HL-60 (cell line): Measurements from ENCODE around the gene PEX26.

ENCODE experiments used
- DNase-seq, 2 experiments: peaks; one replicate each; pipeline ENCODE4 v3.0.0-alpha.2; 2010 to 2020; ENCODE audit warnings: low read depth in 1 of 2, low spot score in 1 of 2
- H3K27ac ChIP-seq: fragments of 250-450 bp; sonication (Bioruptor Pico); replicated peaks from 2 replicates; pipeline ENCODE4 v1.5.1; 2020; ENCODE audit warnings: mild to moderate bottlenecking, moderate library complexity
- H3K27me3 ChIP-seq: fragments of 250-450 bp; sonication (Bioruptor Pico); 2 replicates; pipeline ENCODE4 v1.5.1; 2021; ENCODE audit warnings: mild to moderate bottlenecking, moderate library complexity; ENCODE audit not compliant: insufficient read depth, poor library complexity, severe bottlenecking
- H3K4me3 ChIP-seq: replicated peaks from 2 replicates; pipeline ENCODE4 v1.5.1; 2011; ENCODE audit warnings: mild to moderate bottlenecking, control low read depth, low read length; ENCODE audit not compliant: insufficient read depth
- CTCF ChIP-seq: IDR thresholded peaks from one replicate; pipeline ENCODE4 v1.5.1; 2011; ENCODE audit warnings: low read length, control low read depth, inconsistent platforms; ENCODE audit not compliant: insufficient read depth
- GABPA ChIP-seq: IDR thresholded peaks from 2 replicates; pipeline ENCODE4 v1.6.1; 2012; ENCODE audit warnings: low read depth
- POLR2AphosphoS5 ChIP-seq: IDR thresholded peaks from 2 replicates; pipeline ENCODE4 v1.6.1; 2012; ENCODE audit warnings: low read depth
- SPI1 ChIP-seq: IDR thresholded peaks from 2 replicates; pipeline ENCODE4 v1.6.1; 2012; ENCODE audit warnings: low read depth, mild to moderate bottlenecking, borderline replicate concordance
- TF ChIP-seq, protein P1 (sequence below): IDR thresholded peaks from 2 replicates; pipeline ENCODE4 v1.6.1; 2012; ENCODE audit warnings: low read depth; ENCODE audit not compliant: insufficient replicate concordance

The PEX26 gene

DNA sequence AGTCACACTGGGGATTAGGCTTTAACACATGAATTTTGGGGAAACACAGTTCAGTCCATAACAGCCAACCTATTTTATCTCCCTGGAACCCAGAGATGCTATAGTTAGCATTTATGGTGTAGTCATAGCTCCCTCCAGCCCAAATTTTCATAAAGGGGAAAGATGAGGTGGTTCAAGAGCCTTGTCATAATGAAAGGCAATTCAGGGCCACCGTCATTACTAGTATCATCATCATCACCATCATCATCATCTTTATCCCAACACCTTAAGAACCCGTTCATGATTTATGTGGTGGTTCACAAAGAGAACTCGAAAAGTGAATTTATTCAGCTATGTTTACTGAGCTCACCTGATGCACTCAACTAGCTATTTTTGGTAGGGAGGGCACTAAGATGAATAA lies 30.4 kb downstream of the PEX26 start:
- no peak for DNase-seq
- Histone ChIP-seq H3K27me3 (peaks cover 23% of the 10 kb centered on the region), H3K4me3 (no peak overlapping the region), H3K27ac (no peak overlapping the region)
- TF ChIP-seq GABPA (no peak), SPI1 (no peak), CTCF (no peak), POLR2AphosphoS5 (no peak)
- TF ChIP-seq, protein P1, sequence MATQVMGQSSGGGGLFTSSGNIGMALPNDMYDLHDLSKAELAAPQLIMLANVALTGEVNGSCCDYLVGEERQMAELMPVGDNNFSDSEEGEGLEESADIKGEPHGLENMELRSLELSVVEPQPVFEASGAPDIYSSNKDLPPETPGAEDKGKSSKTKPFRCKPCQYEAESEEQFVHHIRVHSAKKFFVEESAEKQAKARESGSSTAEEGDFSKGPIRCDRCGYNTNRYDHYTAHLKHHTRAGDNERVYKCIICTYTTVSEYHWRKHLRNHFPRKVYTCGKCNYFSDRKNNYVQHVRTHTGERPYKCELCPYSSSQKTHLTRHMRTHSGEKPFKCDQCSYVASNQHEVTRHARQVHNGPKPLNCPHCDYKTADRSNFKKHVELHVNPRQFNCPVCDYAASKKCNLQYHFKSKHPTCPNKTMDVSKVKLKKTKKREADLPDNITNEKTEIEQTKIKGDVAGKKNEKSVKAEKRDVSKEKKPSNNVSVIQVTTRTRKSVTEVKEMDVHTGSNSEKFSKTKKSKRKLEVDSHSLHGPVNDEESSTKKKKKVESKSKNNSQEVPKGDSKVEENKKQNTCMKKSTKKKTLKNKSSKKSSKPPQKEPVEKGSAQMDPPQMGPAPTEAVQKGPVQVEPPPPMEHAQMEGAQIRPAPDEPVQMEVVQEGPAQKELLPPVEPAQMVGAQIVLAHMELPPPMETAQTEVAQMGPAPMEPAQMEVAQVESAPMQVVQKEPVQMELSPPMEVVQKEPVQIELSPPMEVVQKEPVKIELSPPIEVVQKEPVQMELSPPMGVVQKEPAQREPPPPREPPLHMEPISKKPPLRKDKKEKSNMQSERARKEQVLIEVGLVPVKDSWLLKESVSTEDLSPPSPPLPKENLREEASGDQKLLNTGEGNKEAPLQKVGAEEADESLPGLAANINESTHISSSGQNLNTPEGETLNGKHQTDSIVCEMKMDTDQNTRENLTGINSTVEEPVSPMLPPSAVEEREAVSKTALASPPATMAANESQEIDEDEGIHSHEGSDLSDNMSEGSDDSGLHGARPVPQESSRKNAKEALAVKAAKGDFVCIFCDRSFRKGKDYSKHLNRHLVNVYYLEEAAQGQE: no peak

DNA sequence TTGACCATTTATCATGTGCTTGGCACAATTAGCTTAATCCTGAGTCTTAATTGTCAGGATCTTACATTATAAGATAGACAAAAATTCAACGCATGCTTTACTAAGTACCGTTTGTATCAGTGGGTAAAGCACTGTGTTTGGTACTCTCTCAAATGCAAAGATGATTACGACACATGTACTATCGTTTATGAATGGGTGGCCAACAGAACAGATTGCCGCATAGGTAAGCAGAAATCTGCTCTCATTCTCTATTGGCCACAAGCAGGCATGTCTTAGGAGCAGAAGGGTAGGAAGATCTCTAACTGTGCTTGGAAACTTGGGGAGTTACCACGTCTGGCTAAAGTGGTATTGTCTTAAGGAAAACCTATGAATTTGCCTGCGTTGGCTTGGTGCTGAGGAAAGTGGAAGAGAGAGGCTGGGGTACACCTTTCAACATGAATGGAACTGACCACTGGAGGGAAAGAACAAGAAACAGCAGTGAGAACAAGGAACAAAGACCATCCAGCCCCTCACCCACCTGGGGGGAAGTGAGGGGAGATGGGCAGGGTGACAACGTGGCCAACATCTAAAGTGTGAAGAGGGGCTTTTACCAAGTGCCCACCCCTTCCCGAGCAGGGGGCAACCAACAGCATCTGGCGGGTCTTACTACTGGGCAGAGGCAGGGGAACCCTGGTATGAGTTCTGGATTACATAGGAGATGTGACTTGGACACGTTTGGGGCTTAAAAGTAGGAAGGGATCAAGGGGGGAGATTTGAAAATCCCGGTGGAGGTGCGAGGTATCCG lies 31.8 kb downstream of the PEX26 start:
- peaks cover 23% of the 10 kb centered on the region for H3K27me3 ChIP-seq
- TF ChIP-seq, protein P1: no peak
- TF ChIP-seq GABPA (no peak), POLR2AphosphoS5 (no peak), CTCF (no peak), SPI1 (no peak)
- no peak overlapping the region for H3K27ac ChIP-seq
- H3K4me3 ChIP-seq: no peak overlapping the region
- DNase-seq: no peak

DNA sequence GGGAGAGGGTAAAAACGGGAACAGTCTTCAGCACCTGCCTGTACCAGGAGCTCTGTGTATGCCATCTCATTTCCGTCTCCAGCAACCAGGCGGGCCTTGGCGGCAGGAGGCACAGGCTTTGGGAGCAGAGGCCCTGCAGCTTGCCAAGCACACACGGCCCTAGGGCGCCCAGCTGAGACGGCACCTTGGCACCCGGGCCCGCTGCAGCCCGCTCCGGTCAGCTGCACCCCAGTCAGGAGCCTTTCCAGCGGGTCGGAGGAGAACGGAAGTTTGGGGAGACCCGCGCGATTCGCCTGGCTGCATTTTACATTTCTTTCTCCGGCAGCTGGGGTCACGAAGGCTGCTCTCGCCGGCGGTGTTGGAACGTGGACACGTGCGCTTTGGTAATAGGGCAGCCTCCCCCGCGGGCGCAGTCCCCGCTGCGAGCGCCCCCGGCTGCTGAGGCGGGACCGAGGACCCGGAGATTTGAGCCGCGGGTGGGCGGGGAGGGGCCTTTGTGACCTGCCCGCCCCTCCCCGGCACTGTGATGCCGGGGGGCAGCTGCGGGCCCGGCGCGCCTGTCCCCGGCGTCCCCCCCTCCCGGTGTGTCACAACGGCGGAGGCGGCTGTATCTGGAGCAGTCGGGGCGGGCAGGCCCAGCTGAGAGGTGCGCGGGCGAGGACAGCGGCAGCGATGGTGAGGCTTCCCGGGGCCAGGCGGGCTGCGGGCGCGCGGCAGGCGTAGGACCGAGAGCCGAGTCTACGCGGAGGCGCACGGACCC lies 32.6 kb downstream of the PEX26 start, which contains the start of gene TUBA8:
Gene TUBA8, plus strand, starts transcription at position 616 of the 760 bp plus-strand sequence. Its CDS starts 57 bp downstream, at position 673.
- TF ChIP-seq POLR2AphosphoS5 (no peak), GABPA (no peak), CTCF (no peak), SPI1 (no peak)
- TF ChIP-seq, protein P1: no peak
- Histone ChIP-seq H3K27ac (no peak within 1 kb of the TSS), H3K4me3 (peak within 1 kb of the TSS; percentile 7), H3K27me3 (peaks cover 23% of the 10 kb centered on the region)
- peak in 1 of 2 experiments; percentile 18 for DNase-seq
